ENCODE measurements around the gene CHD6.

DNA sequence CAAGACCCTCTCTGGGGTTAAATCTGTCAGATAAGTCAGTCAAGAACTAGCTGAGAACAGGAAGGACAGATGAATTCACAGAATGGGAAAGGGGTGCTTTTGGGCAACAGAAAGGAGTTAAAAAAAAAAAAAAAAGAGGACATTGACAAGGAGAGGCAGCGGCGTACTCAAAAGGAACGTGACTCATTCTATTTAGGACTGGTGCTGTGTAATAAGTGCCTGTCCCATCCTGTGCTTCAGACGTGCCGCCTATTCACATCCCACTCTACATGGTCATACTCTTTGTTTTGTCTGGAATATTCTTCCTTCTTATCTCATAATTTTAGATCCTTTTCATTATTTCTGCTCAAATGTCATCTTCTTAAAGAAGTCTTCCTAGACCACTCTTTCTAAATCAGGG is 150.5 kb downstream of the CHD6 start:
- no peak for TF ChIP-seq ZNF274 (CRISPR knock-in tag; IDR thresholded peaks at IDR 0.05)
- TF ChIP-seq ZNF12 (CRISPR knock-in tag; IDR thresholded peaks at IDR 0.05) = no peak
- no peak for TF ChIP-seq CHD2 (IDR thresholded peaks at IDR 0.05; ENCODE audit: low read depth, low read length)
- TF ChIP-seq POLR2AphosphoS5 (IDR thresholded peaks at IDR 0.05; ENCODE audit: low read depth, low read length) = no peak

Measured in HepG2 (cell line).